Prostate gland (tissue), 2 donors: ENCODE measurements around the gene COG5.

Experiments
- POLR2A ChIP-seq: fragments of 450-650 bp; IDR thresholded peaks from one replicate; pipeline ENCODE4 v1.6.1; 2016; ENCODE audit warnings: antibody characterized with exemption, mild to moderate bottlenecking
- POLR2AphosphoS5 ChIP-seq: sonication (generic); formaldehyde crosslinking; IDR thresholded peaks from one replicate; pipeline ENCODE4 v1.6.1; 2017; ENCODE audit warnings: antibody characterized with exemption
- TF ChIP-seq, protein P1 (sequence below), 4 experiments: fragments of 200-600 bp in 2 of 4; fragments of 450-650 bp in 2 of 4; sonication (generic) in 2 of 4; IDR thresholded peaks; 1 replicate in 3 of 4; 2 replicates in 1 of 4; pipeline ENCODE4 v1.5.1; 2016 to 2019; ENCODE audit warnings: antibody characterized with exemption in 4 of 4, mild to moderate bottlenecking in 2 of 4, moderate library complexity in 2 of 4

- TF ChIP-seq, protein P1, sequence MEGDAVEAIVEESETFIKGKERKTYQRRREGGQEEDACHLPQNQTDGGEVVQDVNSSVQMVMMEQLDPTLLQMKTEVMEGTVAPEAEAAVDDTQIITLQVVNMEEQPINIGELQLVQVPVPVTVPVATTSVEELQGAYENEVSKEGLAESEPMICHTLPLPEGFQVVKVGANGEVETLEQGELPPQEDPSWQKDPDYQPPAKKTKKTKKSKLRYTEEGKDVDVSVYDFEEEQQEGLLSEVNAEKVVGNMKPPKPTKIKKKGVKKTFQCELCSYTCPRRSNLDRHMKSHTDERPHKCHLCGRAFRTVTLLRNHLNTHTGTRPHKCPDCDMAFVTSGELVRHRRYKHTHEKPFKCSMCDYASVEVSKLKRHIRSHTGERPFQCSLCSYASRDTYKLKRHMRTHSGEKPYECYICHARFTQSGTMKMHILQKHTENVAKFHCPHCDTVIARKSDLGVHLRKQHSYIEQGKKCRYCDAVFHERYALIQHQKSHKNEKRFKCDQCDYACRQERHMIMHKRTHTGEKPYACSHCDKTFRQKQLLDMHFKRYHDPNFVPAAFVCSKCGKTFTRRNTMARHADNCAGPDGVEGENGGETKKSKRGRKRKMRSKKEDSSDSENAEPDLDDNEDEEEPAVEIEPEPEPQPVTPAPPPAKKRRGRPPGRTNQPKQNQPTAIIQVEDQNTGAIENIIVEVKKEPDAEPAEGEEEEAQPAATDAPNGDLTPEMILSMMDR (IDR thresholded peaks at IDR 0.05), result no peak
- TF ChIP-seq POLR2A, result no peak
- TF ChIP-seq POLR2AphosphoS5, result no peak
Measured at GRCh38 chr7:107228291-107228690, 335.4 kb downstream of the COG5 start.
